Brain microvascular endothelial cell (primary cell): ENCODE measurements around the gene CTCFL.

Experiments
- DNase-seq: peaks from one replicate; pipeline ENCODE4 v3.0.0-alpha.2; 2020
- H3K27ac ChIP-seq: fragments of 250-450 bp; sonication (Bioruptor Pico); 2 replicates; pipeline ENCODE4 v1.5.1; 2020; ENCODE audit warnings: mild to moderate bottlenecking, moderate library complexity
- H3K27me3 ChIP-seq: fragments of 250-450 bp; sonication (Bioruptor Pico); replicated peaks from 2 replicates; pipeline ENCODE4 v1.5.1; 2020; ENCODE audit warnings: mild to moderate bottlenecking
- H3K36me3 ChIP-seq: fragments of 250-450 bp; sonication (Bioruptor Pico); replicated peaks from 2 replicates; pipeline ENCODE4 v1.5.1; 2020; ENCODE audit warnings: mild to moderate bottlenecking
- H3K4me3 ChIP-seq: 2 replicates; pipeline ENCODE4 v1.5.1; 2011; ENCODE audit warnings: low read depth, mild to moderate bottlenecking, control low read depth, low read length, moderate library complexity
- CTCF ChIP-seq: IDR thresholded peaks from 2 replicates; pipeline ENCODE4 v1.5.1; 2011; ENCODE audit warnings: low read depth, mild to moderate bottlenecking, moderate library complexity, low read length, control low read depth, inconsistent platforms; ENCODE audit errors: missing control alignments
- in situ Hi-C: cut with HindIII; loops from 2 replicates; pipeline ENCODE4 v1.10.0; 2017; ENCODE audit warnings: low sequenced_read_pairs, low pct_ligation_motif_present

The CTCFL gene

DNA sequence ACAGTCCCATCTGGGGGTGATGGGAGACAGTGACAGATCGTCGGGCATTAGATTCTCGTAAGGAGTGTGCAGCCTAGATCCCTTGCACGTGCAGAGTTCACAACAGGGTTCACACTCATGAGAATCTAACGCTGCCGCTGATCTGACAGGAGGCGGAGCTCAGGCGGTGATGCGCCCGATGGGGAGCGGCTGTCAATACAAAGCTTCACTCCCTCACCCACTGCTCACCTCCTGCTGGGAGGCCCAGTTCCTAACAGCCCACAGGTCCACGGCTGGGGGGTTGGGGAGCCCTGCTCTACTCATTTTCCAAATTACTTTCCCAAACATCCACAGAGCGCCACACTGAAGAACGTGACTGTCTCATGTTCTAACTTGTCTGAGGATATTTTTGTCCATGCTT lies 25.3 kb downstream of the CTCFL start:
- TF ChIP-seq CTCF = no peak
- no peak overlapping the region for H3K4me3 ChIP-seq
- H3K36me3 ChIP-seq = no peaks in the 10 kb centered on the region
- peaks cover 2% of the 10 kb centered on the region for H3K27me3 ChIP-seq
- in situ Hi-C loops = no loop called here
- no peak overlapping the region for H3K27ac ChIP-seq
- no peak for DNase-seq

DNA sequence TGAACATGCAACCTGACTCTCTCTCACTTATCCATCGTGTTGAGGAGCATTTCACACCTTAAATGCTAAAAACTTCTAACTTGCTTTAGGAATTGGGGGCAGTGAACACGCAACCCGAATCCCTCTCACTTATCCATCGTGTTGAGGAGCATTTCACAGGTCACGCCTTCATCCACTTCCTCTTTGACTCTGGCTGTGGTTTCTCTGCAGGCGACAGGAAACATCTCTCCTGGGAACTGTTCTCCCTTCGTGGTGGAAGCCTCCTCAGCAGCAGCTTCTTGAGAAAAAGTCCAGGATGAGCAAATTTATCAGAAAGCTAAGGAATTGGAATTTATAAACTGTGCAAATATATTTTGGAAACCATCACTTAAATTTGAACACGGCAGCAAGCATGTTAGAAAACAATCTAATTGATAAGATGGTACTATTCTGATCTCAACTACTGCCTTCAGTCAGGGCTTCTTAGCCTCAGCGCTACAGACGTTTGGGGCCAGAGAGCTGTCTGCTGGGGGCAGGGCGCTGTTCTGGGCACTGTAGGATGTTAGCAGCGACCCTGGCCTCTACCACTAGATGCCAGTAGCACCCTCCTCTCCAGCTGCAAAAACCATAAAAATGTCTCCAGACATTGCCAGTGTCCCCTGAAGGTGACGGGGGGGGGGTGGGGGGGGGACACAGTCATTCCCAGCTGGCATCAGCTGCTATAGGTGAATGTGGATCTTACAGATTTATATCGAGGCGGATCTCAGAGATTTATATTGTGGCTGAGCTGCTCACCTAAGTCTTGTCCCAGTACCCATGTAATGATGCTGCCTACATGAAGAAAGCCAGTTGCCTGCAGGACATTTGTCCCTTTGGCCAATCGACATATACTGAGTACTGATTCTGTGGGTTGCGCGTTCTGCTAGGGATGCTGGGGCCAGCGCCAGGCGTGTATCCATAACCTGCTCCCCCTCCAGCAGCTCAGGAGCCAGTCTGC lies 26.2 kb downstream of the CTCFL start:
- DNase-seq = peak; percentile 29
- H3K27me3 ChIP-seq = peaks cover 2% of the 10 kb centered on the region
- H3K27ac ChIP-seq = no peak overlapping the region
- in situ Hi-C loops = no loop called here
- no peaks in the 10 kb centered on the region for H3K36me3 ChIP-seq
- no peak overlapping the region for H3K4me3 ChIP-seq
- TF ChIP-seq CTCF = peak; percentile 67

GRCh38 chr20:57496592-57496991 lies 28.3 kb downstream of the CTCFL start:
- no peak for DNase-seq
- Histone ChIP-seq H3K4me3 (no peak overlapping the region), H3K27ac (no peak overlapping the region), H3K36me3 (no peaks in the 10 kb centered on the region), H3K27me3 (peaks cover 2% of the 10 kb centered on the region)
- no peak for TF ChIP-seq CTCF
- in situ Hi-C loops = no loop called here

DNA sequence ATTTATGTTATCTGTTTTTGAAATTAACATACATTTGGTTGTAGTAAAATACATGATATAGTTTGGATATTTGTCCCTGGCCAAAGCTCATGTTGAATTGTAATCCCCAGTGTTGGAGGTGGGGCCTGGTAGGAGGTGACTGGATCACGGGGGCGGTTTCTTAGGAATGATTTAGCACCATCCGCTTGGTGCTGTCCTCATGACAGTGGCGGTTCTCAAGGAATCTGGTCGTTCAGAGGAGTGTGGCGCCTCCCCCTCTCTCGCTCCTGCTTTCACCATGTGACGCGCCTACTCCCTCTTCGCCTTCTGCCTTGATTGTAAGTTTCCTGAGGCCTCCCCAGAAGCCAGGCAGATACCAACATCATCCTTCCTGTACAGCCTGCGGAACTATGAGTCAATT lies 29.0 kb downstream of the CTCFL start:
- DNase-seq = no peak

DNA sequence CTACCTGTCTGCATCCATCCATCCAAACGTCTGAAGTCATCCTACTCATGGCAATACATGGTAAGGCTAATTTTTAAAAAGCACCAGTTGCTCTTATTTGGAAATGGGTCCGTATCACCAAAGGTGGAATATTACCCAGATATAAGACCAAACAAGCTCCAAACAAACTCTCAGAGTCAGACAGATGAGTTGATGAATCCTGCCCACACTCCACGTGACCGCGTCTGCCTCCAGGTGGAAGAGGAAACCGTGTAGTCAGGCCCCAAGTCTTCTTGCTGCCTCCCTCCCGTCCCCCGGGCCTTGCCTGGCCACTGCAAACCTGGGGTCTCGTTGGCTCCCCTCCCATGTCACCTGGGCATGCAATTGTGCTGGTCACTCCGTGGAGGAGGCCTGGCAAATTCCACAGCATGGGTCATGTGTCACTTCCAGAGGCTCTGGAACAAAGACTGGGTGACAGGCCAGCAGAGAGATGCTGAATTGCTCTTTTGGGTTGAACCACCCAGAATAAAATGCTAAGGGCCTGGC lies 31.8 kb downstream of the CTCFL start:
- no peak overlapping the region for H3K27ac ChIP-seq
- no peak for TF ChIP-seq CTCF
- in situ Hi-C loops = no loop called here
- H3K36me3 ChIP-seq = no peaks in the 10 kb centered on the region
- H3K27me3 ChIP-seq = peaks cover 2% of the 10 kb centered on the region
- DNase-seq = no peak
- no peak overlapping the region for H3K4me3 ChIP-seq

More for the DNA sequence above, 29.0 kb downstream of the CTCFL start:
- H3K4me3 ChIP-seq = no peak overlapping the region
- H3K27me3 ChIP-seq = peaks cover 2% of the 10 kb centered on the region
- no peaks in the 10 kb centered on the region for H3K36me3 ChIP-seq
- TF ChIP-seq CTCF = no peak
- in situ Hi-C loops = no loop called here
- H3K27ac ChIP-seq = no peak overlapping the region
